GM19351 (cell line): Measurements from ENCODE around the gene C1orf198.
A peak's percentile ranks its signal among the peaks of the same experiment; 100 is the strongest.

Experiments
- ATAC-seq: cut with Tn5 transposase; IDR thresholded peaks from one replicate; pipeline ENCODE4 v1.9.1; 2021; ENCODE audit warnings: mild to moderate bottlenecking, moderate library complexity; ENCODE audit not compliant: unreplicated experiment

The C1orf198 gene

DNA sequence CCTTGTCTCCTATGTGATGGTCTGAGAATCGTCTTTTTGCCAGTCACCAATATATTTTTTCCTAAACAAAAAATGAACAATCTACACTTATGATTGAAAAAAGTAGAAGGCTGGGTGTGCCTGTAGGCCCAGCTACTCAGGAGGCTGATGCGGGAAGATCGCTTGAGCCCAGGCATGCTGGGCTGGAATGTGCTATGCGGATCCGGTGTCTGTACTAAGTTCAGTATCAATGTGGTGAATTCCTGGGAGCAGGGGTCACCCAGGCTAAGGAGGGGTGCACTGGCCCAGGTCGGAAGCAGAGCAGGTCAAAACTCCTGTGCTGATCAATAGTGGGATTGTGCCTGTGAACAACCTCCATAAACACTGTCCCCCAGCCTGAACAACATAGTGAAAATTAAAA lies 25.7 kb upstream of the C1orf198 start:
- ATAC-seq = no peak

DNA sequence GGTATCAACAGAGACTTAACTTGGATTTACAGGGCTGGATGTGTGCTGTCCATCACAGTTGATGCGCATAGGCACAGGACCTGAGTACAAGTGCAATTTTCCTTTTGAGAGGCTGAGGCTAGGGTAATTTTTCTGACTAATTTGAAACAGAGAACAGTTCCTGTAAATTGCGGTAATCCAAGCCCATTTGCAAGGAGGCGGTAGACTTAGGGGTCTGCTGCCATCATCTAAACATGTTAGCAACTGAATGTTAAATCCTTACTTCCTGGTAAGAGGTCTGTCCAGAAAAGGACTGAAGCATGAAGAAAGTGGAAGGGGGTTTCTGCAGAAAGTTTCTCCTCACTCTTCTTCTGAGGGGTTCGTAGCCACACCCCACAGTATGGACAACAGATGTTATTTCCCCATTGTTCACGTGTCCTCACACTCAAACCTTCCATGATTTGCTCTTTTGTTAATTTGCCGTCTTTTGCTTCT lies 23.7 kb upstream of the C1orf198 start:
- ATAC-seq = peak; percentile 63

DNA sequence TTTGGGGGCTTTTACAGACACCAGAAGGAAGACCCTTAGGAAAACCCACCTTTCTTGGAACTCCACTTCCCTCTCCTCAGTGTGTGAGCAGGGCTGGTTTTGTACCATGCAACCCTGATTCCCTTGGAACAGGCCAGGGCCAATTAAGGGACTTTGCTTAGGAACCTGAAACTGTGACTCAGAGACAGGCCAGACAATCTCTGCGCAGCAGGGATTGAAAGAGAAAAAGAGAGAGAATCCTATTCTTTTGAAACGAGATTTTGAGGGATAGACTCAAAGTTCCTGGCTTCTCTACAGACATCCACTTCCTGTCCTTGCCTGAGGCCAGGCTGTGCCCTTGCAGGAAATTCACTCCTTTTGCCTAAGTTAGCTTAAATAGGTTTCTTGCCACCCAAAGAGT lies 23.1 kb upstream of the C1orf198 start:
- ATAC-seq = no peak

DNA sequence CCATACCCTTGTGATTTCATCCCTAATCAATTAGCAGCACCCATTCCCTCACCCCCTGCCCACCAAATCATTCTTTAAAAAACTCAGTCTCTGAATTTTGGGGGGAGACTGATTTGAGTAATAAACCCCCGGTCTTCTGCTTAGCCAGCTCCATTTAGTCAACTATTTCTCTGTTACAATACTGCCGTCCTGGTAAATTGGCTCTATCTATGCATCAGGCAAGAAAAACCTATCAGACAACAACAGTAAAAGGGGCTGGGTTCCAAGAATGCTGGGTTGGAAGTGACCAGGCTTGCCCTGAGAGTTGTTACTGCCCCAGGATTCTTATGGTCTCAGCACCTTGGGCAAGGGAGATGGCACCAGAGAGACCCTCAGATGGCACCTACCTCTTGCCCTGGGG lies 16.3 kb upstream of the C1orf198 start:
- ATAC-seq = no peak

DNA sequence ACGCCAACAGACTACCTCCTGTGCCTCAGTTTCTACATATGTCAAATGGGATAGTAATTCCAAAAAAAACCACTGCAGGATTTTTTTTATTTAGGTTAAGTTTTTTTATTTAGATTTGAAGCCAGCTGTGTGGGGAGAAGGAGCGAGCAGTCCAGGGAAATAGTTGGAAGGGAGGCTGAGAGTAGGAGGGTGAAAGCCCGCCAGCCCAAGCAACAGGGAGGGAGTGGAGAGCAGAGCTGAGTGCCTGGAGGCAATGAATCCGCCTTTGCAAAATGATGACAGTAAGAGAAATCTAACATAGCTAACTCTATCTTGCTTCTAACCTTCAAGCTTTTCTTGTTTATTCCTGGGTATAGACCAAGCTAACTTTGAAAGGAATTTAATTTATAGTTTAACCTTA lies 15.6 kb upstream of the C1orf198 start:
- ATAC-seq = no peak

DNA sequence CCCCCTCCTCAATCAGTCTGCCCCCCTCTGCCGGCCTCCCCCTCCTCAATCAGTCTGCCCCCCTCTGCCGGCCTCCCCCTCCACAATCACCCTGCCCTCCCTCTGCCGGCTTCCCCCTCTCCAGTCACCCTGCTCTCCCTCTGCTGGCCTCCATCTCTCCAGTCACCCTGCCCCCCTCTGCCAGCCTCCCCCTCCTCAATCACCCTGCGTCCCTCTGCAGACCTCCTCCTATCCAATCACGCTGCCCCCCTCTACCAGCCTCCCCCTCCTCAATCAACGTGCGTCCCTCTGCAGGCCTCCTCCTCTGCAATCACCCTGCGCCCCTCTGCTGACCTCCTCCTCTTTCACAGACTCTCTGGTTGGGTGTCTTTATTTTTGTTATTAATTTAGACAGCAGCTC lies 11.5 kb upstream of the C1orf198 start:
- no peak for ATAC-seq

DNA sequence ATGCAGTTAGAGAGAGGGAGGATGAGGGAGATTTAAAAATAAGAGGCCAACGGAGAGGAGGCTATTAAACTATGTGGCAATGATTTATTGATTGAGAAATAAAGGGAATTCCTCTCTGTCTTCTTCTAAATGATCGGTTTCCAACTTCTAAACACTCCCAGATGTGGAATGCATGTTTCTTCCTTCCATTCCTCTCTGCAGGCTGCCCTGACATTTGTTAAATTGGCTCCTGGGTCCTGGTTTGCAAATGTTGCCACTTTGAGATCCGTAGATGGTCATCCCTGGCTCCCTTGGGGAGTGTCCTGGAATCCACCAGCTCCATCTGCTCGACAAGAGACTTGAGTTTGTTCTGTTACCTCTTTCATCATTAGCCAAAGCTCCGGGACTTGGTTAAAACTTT lies 10.3 kb upstream of the C1orf198 start:
- ATAC-seq = no peak

DNA sequence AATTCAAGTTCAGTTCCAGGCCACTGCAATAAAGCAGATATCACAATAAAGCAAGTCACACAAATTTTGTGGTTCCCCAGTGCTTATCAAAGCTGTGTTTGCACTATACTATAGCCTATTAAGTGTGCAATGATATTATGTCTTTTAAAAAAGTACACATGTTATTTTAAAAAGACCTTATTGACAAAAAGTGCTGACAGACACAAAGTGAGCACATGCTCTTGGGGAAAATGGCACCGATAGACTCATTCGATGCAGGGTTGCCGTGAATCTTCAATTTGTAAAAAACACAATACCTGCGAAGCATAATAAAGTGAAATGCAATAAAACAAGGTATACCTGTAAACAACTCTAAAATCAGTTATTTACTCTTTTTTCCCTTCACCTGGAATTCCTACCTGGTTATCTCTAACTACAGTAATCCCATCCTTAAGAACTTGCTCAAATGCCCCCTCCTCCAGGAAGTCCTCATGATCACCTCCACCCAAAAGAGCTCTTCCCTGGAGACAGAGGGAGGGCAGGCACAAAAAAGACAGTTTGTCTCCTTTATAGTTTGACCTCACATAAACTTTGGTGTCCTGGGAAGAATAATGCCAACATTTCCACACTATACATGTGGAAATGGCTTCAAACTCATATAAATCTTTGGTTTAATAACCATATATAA lies 9.7 kb upstream of the C1orf198 start:
- ATAC-seq = no peak

DNA sequence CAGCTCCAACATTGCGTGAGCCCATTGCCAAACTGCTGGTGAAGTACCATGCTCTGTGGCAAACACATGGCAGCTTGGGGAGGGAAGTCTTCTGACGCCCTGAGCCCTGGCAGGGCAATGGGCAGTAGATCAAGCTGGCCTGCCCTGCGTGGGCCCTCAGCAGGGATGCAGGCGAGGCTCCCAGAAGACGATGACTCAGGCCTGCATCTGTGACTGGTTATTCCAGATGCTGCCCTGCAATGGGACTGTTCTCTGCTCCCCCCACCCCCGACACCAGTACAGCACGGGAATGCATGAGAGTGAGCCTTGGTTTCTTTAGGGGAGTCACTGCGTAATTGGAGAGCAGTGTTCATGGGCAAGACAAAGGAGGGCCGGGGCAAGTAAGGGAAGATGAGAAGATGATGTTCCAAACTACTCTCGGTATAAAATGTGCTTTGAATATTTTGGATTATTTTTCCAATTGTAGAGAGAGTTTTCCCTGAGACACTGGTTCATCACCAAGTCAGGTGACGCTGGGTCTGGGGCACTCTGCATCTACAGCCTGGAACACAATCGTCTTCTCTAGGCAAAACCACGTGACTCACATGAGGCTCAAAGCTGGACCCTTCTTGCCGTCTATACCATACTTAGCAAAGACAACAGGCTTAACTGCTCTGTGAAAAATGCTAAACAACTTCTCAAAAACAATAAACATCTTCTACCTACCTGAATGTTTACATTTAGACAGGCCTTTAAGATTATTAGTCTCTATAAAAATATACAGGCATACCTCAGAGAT lies 9.0 kb upstream of the C1orf198 start:
- no peak for ATAC-seq

DNA sequence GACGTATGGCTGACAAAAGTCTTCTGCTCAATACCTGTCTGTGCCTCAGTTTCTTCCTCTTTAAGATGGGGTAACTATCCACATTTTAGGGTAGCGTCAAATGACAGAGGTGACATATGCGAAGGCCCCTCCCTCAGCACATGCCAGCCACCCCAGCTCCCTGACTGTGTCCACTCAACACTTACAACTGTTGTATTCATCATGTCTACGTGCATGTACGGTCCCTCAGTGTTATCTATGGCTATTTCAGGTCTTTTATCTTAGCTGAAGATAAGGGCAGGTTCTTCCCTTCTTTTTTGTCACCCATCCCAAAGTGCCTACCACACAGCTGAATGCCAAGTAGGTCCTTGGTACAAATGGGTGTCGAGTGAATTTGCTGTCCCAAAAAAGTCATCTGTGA lies 8.3 kb upstream of the C1orf198 start:
- no peak for ATAC-seq

DNA sequence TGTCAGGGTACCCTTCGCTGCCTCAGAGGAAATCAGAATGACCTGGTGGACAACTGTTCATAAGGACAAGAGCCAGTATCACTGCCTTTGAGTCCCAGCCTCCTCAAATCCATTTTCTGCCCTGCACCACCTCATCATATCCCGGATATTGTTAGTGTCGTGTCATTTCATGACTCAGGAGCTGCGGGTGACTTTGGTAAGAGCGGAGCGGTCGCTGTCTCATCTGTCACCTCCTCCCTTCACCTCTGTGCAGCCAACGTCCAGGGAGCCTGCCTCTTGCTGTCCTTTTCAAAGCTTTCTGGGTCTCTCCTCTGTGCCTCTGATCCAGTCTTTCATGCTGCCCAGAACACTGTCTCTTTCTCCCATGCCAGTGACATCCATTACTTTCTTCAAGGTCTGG lies 7.0 kb upstream of the C1orf198 start:
- no peak for ATAC-seq

DNA sequence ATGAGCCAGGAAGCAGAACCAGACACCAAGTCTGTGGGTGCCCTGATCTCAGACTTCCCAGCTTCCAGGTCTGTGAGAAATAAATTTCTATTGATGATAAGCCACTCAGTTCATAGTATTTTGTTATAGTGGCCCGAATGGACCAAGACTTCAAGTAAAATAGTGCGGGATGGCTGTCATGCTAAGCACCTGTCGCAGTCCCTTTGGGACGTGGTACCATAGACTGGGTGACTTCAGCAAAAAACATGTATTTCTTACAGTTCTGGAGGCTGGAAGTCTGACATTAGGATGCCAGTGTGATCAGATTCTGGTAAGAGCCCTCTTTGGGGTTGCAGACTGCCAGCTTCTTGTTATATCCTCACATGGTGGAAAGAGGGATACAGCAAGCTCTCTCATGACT lies 2.6 kb upstream of the C1orf198 start:
- no peak for ATAC-seq

DNA sequence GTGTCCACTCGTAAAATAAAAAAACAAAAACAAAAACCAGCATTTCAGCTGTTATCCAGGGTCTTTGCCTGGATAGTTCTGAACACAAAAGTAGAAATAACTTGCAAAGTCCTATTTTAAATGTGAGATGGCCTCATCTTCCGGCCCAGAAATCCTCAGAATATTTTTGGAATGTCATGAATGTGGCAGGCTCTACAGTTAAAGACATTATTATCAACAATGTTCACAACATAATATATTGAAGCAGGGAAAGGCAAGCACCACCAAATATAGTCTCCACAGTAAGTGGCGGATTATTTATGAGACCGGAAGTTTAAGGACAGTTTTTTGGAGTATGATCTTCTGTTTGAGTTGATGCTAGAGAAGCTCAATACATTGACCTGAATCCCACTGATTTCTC lies 1.2 kb upstream of the C1orf198 start:
- no peak for ATAC-seq

DNA sequence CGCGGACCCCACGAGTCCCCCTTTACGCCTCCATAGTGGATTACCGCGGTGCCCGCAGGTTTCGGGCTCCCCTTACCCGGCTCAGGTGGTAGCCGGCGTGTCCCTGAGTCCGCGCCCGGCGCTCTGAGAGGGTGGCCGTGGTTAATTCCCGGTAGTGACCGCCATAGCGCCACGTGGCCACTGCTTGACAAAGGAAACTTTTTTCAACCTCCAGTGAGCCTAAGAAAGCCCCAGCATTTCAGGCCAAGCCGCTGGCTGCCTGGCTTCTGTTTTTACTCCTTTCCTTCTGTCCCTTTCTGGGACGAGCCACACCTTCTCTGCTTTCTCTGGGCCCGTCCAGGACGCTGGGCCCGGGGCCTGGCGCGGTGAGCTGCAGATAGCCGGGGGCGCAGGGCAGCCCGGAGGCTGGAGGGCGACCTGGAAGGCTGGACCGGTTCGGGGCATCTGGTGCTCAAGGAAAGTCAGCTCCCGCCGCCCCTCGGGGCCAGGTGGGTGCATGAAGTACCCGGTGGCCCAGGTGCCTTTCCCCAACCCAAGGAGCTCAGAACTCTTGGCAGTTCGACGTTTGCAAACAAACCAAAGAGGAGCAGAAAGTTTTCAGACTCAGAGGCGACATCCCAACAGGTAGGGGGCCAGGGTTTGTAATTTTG lies 540 bp upstream of the C1orf198 start:
- ATAC-seq = peak; percentile 47

DNA sequence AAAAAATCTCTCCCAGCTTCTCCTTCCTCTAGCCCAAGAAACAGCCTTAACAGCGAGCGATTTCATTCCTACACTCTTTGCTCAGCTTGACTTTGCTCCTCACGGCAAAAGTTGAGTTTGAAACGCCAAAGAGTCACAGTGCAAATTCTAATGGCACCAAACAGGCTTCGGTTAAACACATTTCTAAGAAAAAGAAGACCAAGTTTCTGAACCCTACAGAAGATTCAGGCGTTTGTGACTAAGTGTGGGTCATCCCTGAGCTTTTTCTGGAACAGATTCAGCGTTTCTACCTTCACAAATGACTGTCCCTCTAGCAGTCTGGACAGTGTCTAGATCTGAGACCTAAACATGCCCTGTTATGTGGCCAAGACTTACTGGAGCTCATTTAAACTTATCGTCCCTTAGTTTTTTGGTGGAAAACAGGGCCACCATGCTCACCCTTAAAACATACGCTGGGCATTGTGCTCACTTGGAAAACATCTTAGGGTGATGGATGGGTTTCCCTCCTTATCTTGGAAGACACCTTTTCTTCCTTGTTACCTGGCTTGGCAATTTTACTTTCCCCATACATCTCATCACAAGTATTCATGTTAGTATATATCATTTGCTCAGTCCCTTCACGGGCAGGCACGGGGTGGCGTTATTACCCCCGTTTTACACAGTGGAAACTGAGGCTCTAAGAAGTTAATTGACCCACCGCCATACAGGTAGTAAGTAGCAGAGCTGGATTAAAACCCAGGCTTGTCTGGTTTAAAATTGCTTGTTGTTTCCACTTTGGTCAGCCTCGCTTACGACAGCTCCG lies 1.0 kb downstream of the C1orf198 start:
- no peak for ATAC-seq

DNA sequence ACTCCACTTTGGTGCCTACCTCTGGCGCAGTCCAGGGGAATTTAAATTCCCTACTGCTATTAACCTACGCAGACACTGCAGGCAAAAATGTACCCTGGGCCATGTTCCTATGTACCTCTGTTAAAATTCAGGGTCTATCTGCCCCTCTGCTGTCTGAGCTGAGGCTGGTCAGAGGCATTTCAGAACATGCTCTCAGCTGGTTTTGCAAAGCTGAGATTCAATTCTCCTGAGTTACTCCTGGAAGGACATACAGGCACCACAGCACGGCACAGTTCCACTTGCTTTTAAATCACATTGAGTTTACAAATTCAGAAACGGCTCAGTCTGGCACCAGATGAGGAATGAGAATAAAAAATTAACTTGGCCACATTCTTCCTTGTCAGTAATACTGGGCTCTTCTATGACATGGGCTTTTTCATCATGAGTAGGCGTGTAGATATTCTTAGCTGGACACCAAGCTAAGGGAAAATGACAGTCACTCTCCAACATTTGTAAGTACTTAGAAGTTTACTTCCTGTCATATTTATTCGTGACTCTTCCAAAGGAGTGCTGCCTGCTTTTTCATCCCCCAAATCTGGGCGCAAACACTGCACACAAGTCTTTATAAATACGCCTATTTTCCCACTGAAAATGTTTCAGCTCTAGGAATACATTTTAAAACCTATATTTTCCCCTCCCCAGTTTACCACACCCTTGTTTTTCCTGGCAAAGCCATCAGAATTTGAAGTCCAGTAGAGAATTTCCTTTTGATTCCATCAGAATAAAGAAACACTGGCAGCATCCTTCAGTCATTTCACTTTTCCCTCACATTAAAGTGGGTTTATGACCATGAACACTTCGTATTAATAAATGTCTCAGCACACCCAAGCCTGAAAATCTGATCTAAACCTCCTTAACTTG lies 1.9 kb downstream of the C1orf198 start:
- no peak for ATAC-seq

DNA sequence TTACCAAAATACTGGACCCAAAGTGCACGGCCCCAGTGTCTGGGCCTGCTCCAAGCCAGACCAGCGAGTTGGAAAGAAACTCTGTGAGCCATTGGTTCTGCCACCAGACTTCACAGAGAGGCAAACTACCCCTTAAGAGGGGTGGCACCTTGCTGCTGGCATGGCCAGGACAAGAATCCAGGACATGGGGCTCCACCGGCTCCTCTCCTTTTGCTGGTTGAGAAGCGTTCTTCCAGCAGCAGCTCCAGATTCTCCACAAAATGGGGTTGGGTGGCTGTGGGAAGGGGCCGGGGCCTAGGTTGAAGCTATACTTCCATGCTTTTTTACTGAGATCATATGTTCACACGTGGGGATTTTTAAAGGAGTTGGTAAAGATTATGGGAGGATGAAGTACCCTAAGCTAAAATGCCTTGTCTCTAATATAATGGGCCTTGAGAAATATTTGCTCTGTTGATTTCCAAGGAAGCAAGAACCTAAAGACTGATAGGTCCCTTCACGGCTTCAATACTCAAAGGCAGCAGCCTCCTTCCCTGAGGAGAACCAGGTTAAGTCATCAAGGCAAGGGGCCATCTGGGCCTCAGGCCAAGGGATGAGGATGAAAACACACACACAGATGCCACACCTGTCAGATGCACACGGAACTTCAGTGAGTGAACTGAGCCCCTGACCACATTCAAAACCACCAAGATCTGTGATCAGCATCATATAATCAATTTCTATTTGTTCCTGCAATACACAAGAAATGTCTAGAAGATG lies 3.1 kb downstream of the C1orf198 start:
- no peak for ATAC-seq

DNA sequence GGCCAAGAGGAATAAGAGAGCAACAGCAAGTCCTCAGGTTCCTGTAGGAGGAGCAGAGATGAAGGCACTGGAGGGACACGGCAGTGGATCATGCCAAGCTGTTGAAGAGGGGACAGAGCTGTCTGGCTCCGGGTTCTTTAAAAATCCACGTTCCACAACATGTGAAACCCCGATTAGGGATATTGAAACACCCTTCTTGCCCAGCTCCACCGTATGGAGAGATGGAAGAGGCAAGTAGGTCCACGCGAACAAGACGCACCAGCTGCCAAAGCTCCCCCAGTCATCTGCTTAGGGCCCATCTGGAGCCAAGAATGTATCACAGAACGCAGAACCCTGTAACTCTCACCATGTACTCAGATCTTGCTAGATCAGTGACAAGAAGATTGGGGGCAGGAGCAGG lies 3.9 kb downstream of the C1orf198 start:
- no peak for ATAC-seq

DNA sequence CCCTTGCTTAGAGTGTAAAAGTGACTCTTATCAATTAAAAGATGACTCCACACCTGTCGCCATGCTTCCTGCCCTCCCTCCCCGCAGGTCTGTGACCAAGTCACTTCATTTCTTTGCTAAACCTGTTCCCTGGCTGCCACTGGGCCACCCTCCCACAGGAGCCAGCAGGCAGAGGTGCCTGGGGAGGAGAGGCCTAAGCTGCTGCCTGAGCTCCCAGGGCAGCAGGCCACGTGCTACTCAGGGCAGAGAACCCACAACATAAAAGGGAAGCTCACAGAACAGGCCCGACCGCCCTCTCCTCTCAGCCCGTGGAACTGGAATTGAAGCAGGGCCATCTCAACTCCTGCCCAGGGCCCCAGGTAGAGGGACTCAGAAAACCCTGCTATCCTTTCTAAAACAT lies 4.9 kb downstream of the C1orf198 start:
- no peak for ATAC-seq
